SK-N-SH (cell line): ENCODE data around the gene WIZ. TPM values are rescaled to one million over a fixed set of nuclear protein-coding genes. Genes with fewer than 3 reads are reported as not detected.

Experiments
- CTCF ChIA-PET: fragments of 300-600, 350-600 bp; formaldehyde crosslinking; extraction: SDS; loops from one replicate; lab custom pipeline; 2021; lab: Yijun Ruan, JAX
- POLR2A ChIA-PET: fragments of 350-600 bp; sonication (Branson Sonifier 250); formaldehyde crosslinking; extraction: SDS; loops from one replicate; lab custom pipeline; 2020; ENCODE audit warnings: antibody characterized with exemption, inconsistent platforms; lab: Yijun Ruan, JAX
- DNase-seq: peaks from one replicate; pipeline ENCODE4 v3.0.0; 2012
- H2AFZ ChIP-seq: fragments of 200-600 bp; sonication (generic); 2 replicates; pipeline ENCODE4 v1.8.1; 2016; ENCODE audit warnings: antibody characterized with exemption, mild to moderate bottlenecking, low read depth
- H3F3A ChIP-seq: fragments of 200-600 bp; sonication (generic); replicated peaks from 2 replicates; pipeline ENCODE3; 2016; ENCODE audit warnings: antibody characterized with exemption, mild to moderate bottlenecking; ENCODE audit not compliant: insufficient read depth
- H3K27ac ChIP-seq, 2 experiments: fragments of 200-500 bp in 1 of 2; fragments of 200-600 bp in 1 of 2; sonication (Bioruptor generic) in 1 of 2; sonication (generic), shearing (Covaris generic) in 1 of 2; 2 replicates each; pipeline versions ENCODE4 v1.5.1 to v1.6.1; 2014 to 2016; ENCODE audit warnings: low read depth in 2 of 2, inconsistent platforms in 1 of 2, low read length in 1 of 2, mild to moderate bottlenecking in 1 of 2, mixed read lengths in 1 of 2
- H3K27me3 ChIP-seq: fragments of 200-600 bp; sonication (generic), shearing (Covaris generic); 2 replicates; pipeline ENCODE4 v1.6.1; 2016; ENCODE audit warnings: mixed run types; ENCODE audit not compliant: insufficient read depth
- H3K36me3 ChIP-seq, 2 experiments: fragments of 200-500 bp in 1 of 2; fragments of 200-600 bp in 1 of 2; sonication (Bioruptor generic) in 1 of 2; sonication (generic) in 1 of 2; replicated peaks in 1 of 2; 2 replicates each; pipeline versions ENCODE3 to v1.5.1; 2014 to 2016; ENCODE audit warnings: low read length in 1 of 2, mild to moderate bottlenecking in 1 of 2; ENCODE audit not compliant: insufficient read depth in 2 of 2, control insufficient read depth in 1 of 2
- H3K4me1 ChIP-seq, 2 experiments: fragments of 200-500 bp in 1 of 2; fragments of 200-600 bp in 1 of 2; sonication (Bioruptor generic) in 1 of 2; sonication (generic), shearing (Covaris generic) in 1 of 2; 2 replicates each; pipeline versions ENCODE4 v1.5.1 to v1.6.1; 2014 to 2016; ENCODE audit warnings: low read depth in 1 of 2, low read length in 1 of 2, mixed run types in 1 of 2; ENCODE audit not compliant: insufficient read depth in 2 of 2, control insufficient read depth in 1 of 2
- H3K4me2 ChIP-seq: fragments of 200-600 bp; sonication (generic), shearing (Covaris generic); 2 replicates; pipeline ENCODE4 v1.6.1; 2017; ENCODE audit warnings: mixed run types
- H3K4me3 ChIP-seq, 2 experiments: fragments of 200-500 bp in 1 of 2; fragments of 200-600 bp in 1 of 2; sonication (Bioruptor generic) in 1 of 2; sonication (generic), shearing (Covaris generic) in 1 of 2; 2 replicates each; pipeline versions ENCODE4 v1.5.1 to v1.8.1; 2014 to 2016; ENCODE audit warnings: low read depth in 2 of 2, inconsistent platforms in 1 of 2, low read length in 1 of 2, mild to moderate bottlenecking in 1 of 2, mixed read lengths in 1 of 2, moderate library complexity in 1 of 2
- H3K79me2 ChIP-seq: fragments of 200-600 bp; sonication (generic); 2 replicates; pipeline ENCODE4 v1.8.1; 2017; ENCODE audit warnings: mild to moderate bottlenecking; ENCODE audit not compliant: insufficient read depth
- H3K9ac ChIP-seq: fragments of 200-600 bp; sonication (generic); 2 replicates; pipeline ENCODE4 v1.6.1; 2017; ENCODE audit warnings: mixed run types
- H3K9me2 ChIP-seq: fragments of 200-600 bp; sonication (generic); 2 replicates; pipeline ENCODE4 v1.6.1; 2017; ENCODE audit warnings: mixed run types
- H3K9me3 ChIP-seq: fragments of 200-600 bp; sonication (generic); 2 replicates; pipeline ENCODE4 v1.6.1; 2017; ENCODE audit warnings: mixed run types, mild to moderate bottlenecking, moderate library complexity
- H4K20me1 ChIP-seq: fragments of 200-600 bp; sonication (generic); 2 replicates; pipeline ENCODE4 v1.6.1; 2017; ENCODE audit warnings: mild to moderate bottlenecking, mixed run types; ENCODE audit not compliant: insufficient read depth
- ELF1 ChIP-seq: IDR thresholded peaks from 2 replicates; pipeline ENCODE4 v1.4.0; 2012
- FOSL2 ChIP-seq: IDR thresholded peaks from 2 replicates; pipeline ENCODE4 v1.4.0; 2012; ENCODE audit warnings: low read depth, mild to moderate bottlenecking, moderate library complexity, borderline replicate concordance
- FOXJ3 ChIP-seq: sonication (generic); formaldehyde crosslinking; IDR thresholded peaks from 2 replicates; pipeline ENCODE4 v1.5.1; 2020; ENCODE audit warnings: mild to moderate bottlenecking, missing genetic modification reagents
- GABPA ChIP-seq: IDR thresholded peaks from 2 replicates; pipeline ENCODE4 v1.4.0; 2012; ENCODE audit warnings: low read depth, mild to moderate bottlenecking
- MEF2A ChIP-seq: IDR thresholded peaks from 2 replicates; pipeline ENCODE4 v1.4.0; 2012; ENCODE audit warnings: low read depth, borderline replicate concordance
- MXI1 ChIP-seq: IDR thresholded peaks from 2 replicates; pipeline ENCODE4 v1.6.1; 2012; ENCODE audit warnings: mild to moderate bottlenecking, low read depth, low read length, improper control_type of control experiment
- POLR2AphosphoS5 ChIP-seq: IDR thresholded peaks from 2 replicates; pipeline ENCODE4 v1.6.1; 2012; ENCODE audit warnings: low read depth, low read length
- RAD21 ChIP-seq: IDR thresholded peaks from 2 replicates; pipeline ENCODE4 v1.6.1; 2012; ENCODE audit warnings: mild to moderate bottlenecking, low read length
- RXRA ChIP-seq: IDR thresholded peaks from 2 replicates; pipeline ENCODE4 v1.4.0; 2012; ENCODE audit warnings: low read depth, mild to moderate bottlenecking, borderline replicate concordance
- SMC3 ChIP-seq: IDR thresholded peaks from 2 replicates; pipeline ENCODE4 v1.6.1; 2012; ENCODE audit warnings: low read depth, low read length, improper control_type of control experiment
- TCF12 ChIP-seq: IDR thresholded peaks from 2 replicates; pipeline ENCODE4 v1.4.0; 2012
- TEAD4 ChIP-seq: IDR thresholded peaks from 2 replicates; pipeline ENCODE4 v1.4.0; 2012; ENCODE audit warnings: mild to moderate bottlenecking, borderline replicate concordance; ENCODE audit not compliant: insufficient read depth
- YY1 ChIP-seq: IDR thresholded peaks from 2 replicates; pipeline ENCODE4 v1.4.0; 2012; ENCODE audit warnings: low read depth, mild to moderate bottlenecking
- WGBS: methylation state at CpG from one replicate; pipeline ENCODE4 v1.1.6; 2017; ENCODE audit warnings: low lambda C conversion rate; 5-methylcytosine and 5-hydroxymethylcytosine counted together
- polyA plus RNA-seq, 3 experiments: library from polyadenylated mRNA; depleted of rRNA; stranded (reverse); fragments of >200 nt; gene quantifications; 2 replicates each; pipeline ENCODE4 v1.2.3, GENCODE V29; 2012
- TF ChIP-seq, protein P1 (sequence below): fragments of 150-350 bp; IDR thresholded peaks from 2 replicates; pipeline ENCODE4 v1.6.1; 2017; ENCODE audit warnings: antibody characterized with exemption, low read length, low read depth, borderline replicate concordance
- TF ChIP-seq, protein P2 (sequence below): IDR thresholded peaks from 2 replicates; pipeline ENCODE4 v1.4.0; 2012; ENCODE audit warnings: low read depth, borderline replicate concordance
- TF ChIP-seq, protein P3 (sequence below): IDR thresholded peaks from 2 replicates; pipeline ENCODE4; 2012
- TF ChIP-seq, protein P4 (sequence below): IDR thresholded peaks from 2 replicates; pipeline ENCODE4 v1.4.0; 2012; ENCODE audit warnings: low read depth

The WIZ gene
- polyA plus RNA-seq, 1 of the 3 experiments (the other 2 are of a cell fraction): 15.5 TPM

DNA sequence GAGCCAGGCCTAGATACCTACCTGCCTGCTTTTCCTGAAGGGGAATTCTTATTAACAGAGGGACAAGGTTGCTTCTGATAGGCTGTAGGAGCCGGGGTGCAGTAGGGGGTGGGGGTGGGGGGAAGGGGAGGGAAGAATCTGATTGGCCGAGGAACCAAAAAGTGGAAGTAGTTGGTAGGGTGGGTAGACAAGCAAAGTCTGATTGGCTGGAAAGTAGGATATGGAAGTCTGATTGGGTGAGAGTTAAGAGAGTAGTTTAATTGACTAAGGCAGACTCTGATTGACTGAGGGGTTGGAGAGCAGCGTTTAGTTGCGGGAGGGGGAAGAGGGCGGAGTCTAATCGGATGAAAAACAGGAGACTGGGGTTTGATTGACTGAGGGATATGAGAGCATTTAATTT is 49.2 kb upstream of the WIZ start (continued):
- TF ChIP-seq, protein P1, sequence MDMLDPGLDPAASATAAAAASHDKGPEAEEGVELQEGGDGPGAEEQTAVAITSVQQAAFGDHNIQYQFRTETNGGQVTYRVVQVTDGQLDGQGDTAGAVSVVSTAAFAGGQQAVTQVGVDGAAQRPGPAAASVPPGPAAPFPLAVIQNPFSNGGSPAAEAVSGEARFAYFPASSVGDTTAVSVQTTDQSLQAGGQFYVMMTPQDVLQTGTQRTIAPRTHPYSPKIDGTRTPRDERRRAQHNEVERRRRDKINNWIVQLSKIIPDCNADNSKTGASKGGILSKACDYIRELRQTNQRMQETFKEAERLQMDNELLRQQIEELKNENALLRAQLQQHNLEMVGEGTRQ: no peak
- TF ChIP-seq TCF12 (no peak), ELF1 (no peak), SMC3 (no peak), YY1 (no peak)
- TF ChIP-seq, all 33 proteins: peak for 0

DNA sequence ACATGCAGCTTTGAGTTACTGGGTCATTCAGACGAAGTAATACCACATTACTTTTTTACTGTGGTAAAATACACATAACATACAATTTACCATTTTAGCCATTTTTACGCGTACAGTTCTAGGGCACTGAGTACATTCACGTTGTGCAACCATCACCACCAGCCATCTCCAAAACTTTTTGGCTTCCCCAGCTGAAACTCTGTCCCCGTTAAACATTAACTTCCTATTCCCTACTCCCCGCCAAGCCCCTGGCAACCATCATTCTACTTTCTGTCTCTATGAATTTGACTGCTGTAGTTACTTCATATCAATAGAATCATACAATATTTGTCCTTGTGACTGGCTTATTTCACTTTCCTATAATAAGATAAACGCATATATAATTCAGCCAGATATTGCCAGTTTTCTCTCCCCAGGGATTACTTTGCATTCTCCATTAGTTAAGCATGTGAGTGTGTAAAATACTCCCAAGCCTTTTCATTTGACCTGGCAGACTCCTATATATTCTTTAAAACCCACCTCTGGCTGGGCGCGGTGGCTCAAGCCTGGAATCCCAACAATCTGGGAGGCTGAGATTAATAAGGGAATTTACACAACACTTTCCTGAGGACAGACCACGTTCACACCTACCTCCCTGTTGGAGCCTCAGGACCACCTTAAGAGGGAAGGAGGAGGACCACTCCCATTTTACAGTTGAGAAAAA is 48.6 kb upstream of the WIZ start:
- 41% methylated on average over 10 of the region's 10 CpGs for WGBS
- H3K27me3 ChIP-seq: peaks cover 22% of the 10 kb centered on the region; the same call in 1 of the 2 replicates
- H4K20me1 ChIP-seq: no peaks in the 10 kb centered on the region
- POLR2A ChIA-PET: no interaction called here
- no peaks in the 10 kb centered on the region for H3K79me2 ChIP-seq
- TF ChIP-seq TEAD4: no peak
- TF ChIP-seq, protein P2, sequence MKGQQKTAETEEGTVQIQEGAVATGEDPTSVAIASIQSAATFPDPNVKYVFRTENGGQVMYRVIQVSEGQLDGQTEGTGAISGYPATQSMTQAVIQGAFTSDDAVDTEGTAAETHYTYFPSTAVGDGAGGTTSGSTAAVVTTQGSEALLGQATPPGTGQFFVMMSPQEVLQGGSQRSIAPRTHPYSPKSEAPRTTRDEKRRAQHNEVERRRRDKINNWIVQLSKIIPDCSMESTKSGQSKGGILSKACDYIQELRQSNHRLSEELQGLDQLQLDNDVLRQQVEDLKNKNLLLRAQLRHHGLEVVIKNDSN: no peak
- TF ChIP-seq, protein P3, sequence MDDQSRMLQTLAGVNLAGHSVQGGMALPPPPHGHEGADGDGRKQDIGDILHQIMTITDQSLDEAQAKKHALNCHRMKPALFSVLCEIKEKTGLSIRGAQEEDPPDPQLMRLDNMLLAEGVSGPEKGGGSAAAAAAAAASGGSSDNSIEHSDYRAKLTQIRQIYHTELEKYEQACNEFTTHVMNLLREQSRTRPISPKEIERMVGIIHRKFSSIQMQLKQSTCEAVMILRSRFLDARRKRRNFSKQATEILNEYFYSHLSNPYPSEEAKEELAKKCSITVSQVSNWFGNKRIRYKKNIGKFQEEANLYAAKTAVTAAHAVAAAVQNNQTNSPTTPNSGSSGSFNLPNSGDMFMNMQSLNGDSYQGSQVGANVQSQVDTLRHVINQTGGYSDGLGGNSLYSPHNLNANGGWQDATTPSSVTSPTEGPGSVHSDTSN: no peak
- no peak for TF ChIP-seq FOXJ3
- TF ChIP-seq, protein P4, sequence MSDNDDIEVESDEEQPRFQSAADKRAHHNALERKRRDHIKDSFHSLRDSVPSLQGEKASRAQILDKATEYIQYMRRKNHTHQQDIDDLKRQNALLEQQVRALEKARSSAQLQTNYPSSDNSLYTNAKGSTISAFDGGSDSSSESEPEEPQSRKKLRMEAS: no peak
- no peak for TF ChIP-seq YY1
- no peak for TF ChIP-seq ELF1
- no peak for TF ChIP-seq GABPA
- TF ChIP-seq MEF2A: no peak
- no peak for TF ChIP-seq TCF12
- no peak for TF ChIP-seq SMC3
- no peak for TF ChIP-seq RXRA
- no peak for TF ChIP-seq POLR2AphosphoS5
- no peak for TF ChIP-seq RAD21
- TF ChIP-seq MXI1: no peak
- TF ChIP-seq FOSL2: no peak
- DNase-seq: no peak
- no peaks in the 10 kb centered on the region for H3K36me3 ChIP-seq
- H3K9me2 ChIP-seq: no peaks in the 10 kb centered on the region
- H3K4me3 ChIP-seq: no peak overlapping the region
- no peak overlapping the region for H3K9ac ChIP-seq
- no peak overlapping the region for H3K4me2 ChIP-seq
- H3K4me1 ChIP-seq: no peaks in the 10 kb centered on the region
- H2AFZ ChIP-seq: no peak overlapping the region
- CTCF ChIA-PET: no interaction called here
- H3K27ac ChIP-seq: no peak overlapping the region
- no peaks in the 10 kb centered on the region for H3F3A ChIP-seq
- H3K9me3 ChIP-seq: no peaks in the 10 kb centered on the region
